ENCODE data around the gene SMAD5.

The SMAD5 gene

GRCh38 chr5:136147632-136148031 lies 15.0 kb downstream of the SMAD5 start:
- H3K27me3 ChIP-seq (ENCODE audit: insufficient read depth, low read depth, severe bottlenecking) = no peaks in the 10 kb centered on the region
- no peak overlapping the region for H3K27ac ChIP-seq
- TF ChIP-seq CTCF (IDR thresholded peaks at IDR 0.05; ENCODE audit: low read depth, low read length) = no peak
- H3K36me3 ChIP-seq = peaks cover 23% of the 10 kb centered on the region
- H3K4me3 ChIP-seq (ENCODE audit: low read depth, low read length) = no peak overlapping the region
- H3K9me3 ChIP-seq (ENCODE audit: severe bottlenecking) = no peaks in the 10 kb centered on the region
- DNase-seq = no peak

GRCh38 chr5:136149891-136150290 lies 17.2 kb downstream of the SMAD5 start:
- Histone ChIP-seq H3K27ac (no peak overlapping the region), H3K27me3 (ENCODE audit: insufficient read depth, low read depth, severe bottlenecking) (no peaks in the 10 kb centered on the region), H3K36me3 (peaks cover 38% of the 10 kb centered on the region), H3K4me3 (ENCODE audit: low read depth, low read length) (no peak overlapping the region), H3K9me3 (ENCODE audit: severe bottlenecking) (no peaks in the 10 kb centered on the region)
- no peak for DNase-seq
- TF ChIP-seq CTCF (IDR thresholded peaks at IDR 0.05; ENCODE audit: low read depth, low read length) = no peak

GRCh38 chr5:136153581-136154236 lies 21.1 kb downstream of the SMAD5 start:
- no peak overlapping the region for H3K4me3 ChIP-seq (ENCODE audit: low read depth, low read length)
- H3K27me3 ChIP-seq (ENCODE audit: insufficient read depth, low read depth, severe bottlenecking) = no peaks in the 10 kb centered on the region
- no peak for TF ChIP-seq CTCF (IDR thresholded peaks at IDR 0.05; ENCODE audit: low read depth, low read length)
- H3K36me3 ChIP-seq = peaks cover 67% of the 10 kb centered on the region
- H3K9me3 ChIP-seq (ENCODE audit: severe bottlenecking) = no peaks in the 10 kb centered on the region
- no peak for DNase-seq
- H3K27ac ChIP-seq = no peak overlapping the region

- H3K4me3 ChIP-seq (ENCODE audit: low read depth, low read length) = no peak overlapping the region
- H3K27me3 ChIP-seq (ENCODE audit: insufficient read depth, low read depth, severe bottlenecking) = no peaks in the 10 kb centered on the region
- H3K36me3 ChIP-seq = peaks cover 64% of the 10 kb centered on the region
- DNase-seq = no peak
- H3K9me3 ChIP-seq (ENCODE audit: severe bottlenecking) = no peaks in the 10 kb centered on the region
- TF ChIP-seq CTCF (IDR thresholded peaks at IDR 0.05; ENCODE audit: low read depth, low read length) = no peak
- no peak overlapping the region for H3K27ac ChIP-seq
Measured at GRCh38 chr5:136155078-136155477, 22.4 kb downstream of the SMAD5 start.

- Histone ChIP-seq H3K27ac (no peak overlapping the region), H3K36me3 (peaks cover 69% of the 10 kb centered on the region), H3K9me3 (ENCODE audit: severe bottlenecking) (no peaks in the 10 kb centered on the region), H3K27me3 (ENCODE audit: insufficient read depth, low read depth, severe bottlenecking) (no peaks in the 10 kb centered on the region), H3K4me3 (ENCODE audit: low read depth, low read length) (no peak overlapping the region)
- no peak for DNase-seq
- no peak for TF ChIP-seq CTCF (IDR thresholded peaks at IDR 0.05; ENCODE audit: low read depth, low read length)
Measured at GRCh38 chr5:136155761-136156160, 23.1 kb downstream of the SMAD5 start.

- DNase-seq = no peak
- Histone ChIP-seq H3K27ac (no peak overlapping the region), H3K27me3 (ENCODE audit: insufficient read depth, low read depth, severe bottlenecking) (no peaks in the 10 kb centered on the region), H3K4me3 (ENCODE audit: low read depth, low read length) (no peak overlapping the region), H3K9me3 (ENCODE audit: severe bottlenecking) (no peaks in the 10 kb centered on the region), H3K36me3 (peaks cover 66% of the 10 kb centered on the region)
- TF ChIP-seq CTCF (IDR thresholded peaks at IDR 0.05; ENCODE audit: low read depth, low read length) = no peak
Measured at GRCh38 chr5:136157514-136157913, 24.9 kb downstream of the SMAD5 start.
